GM21360 (cell line): ENCODE measurements around the gene MAGI2.
"Not testable (repeated sequence)": the region's sequence is repeated elsewhere in the genome, so short reads cannot be mapped to it uniquely, and the experiment has no call there.

Experiments used
- ATAC-seq: cut with Tn5 transposase; IDR thresholded peaks from one replicate; pipeline ENCODE4 v1.9.1; 2021; ENCODE audit warnings: mild to moderate bottlenecking, moderate library complexity; ENCODE audit not compliant: unreplicated experiment

The MAGI2 gene

DNA sequence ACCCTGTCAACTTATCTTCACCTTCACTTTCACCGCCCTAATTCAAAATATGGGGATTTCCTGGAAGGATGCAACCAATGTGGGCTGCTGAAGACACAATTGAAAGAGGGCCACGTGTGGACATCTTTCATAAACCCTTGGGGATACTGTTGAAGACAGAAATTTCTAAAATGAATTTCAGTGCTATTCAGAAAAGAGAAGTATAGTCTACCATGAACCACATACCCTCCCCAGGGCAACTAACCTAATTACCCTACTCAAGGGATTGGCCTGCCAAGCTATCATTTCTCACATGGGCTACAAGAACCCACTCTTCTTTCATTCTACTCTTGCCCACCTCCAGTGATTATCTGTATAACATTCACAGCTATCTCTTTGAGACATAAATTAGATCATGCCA lies 1428.9 kb downstream of the MAGI2 start:
- no peak for ATAC-seq

DNA sequence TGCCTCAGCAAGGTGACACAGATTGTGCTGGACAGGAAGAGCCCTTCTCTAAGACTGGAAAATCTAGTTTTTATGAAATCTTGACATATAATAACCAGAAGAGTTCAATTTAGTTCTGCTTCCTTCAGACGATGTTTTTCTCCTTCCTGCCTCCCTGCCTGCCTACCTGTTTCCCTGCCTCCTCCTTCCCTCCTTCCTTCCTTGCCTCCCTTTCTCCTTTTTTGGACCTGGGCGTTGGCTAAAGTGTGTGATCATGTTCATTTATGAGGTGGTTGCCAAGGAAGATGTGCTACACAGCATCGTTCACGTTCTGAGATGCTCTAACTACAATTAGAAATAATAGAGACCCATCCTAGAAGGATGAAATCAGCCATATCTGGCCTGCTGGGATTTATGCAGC lies 1430.3 kb downstream of the MAGI2 start:
- ATAC-seq, result no peak

DNA sequence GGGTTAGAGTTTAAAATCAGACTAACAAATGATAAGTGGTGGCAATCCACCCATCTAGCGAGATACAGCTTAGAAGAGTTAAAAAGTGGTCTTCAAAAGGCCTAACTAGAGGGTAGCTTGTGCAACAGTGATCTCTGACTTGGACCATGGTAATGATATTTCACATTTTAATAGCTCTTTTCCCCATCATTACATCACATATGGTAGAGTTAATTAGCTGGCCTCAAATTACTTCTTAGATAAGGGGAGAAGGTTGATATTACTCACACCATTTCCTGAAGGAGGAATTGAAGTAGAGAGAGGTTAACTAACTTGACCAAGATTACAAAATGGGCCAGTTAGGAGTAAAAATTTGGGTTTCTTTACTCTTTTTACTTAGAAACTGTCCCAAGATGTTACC lies 1431.3 kb downstream of the MAGI2 start:
- no peak for ATAC-seq

DNA sequence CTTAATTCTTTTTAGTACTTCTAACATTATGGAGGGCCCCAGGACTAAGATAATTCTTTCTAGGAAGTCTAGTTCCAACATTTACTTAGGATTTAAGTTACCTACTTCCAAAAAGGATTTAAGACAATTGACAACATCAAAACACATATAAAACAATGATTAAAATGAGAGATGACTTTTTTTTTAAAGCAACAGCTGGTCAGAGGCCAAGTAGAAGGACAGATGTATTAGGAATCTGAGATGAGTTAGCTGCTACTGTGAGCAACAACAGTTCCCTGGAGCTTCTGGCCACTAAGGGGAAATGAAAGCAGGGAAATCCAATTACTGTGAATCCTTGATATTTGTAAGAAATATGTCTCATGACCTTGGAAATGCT lies 1432.6 kb downstream of the MAGI2 start:
- no peak for ATAC-seq

DNA sequence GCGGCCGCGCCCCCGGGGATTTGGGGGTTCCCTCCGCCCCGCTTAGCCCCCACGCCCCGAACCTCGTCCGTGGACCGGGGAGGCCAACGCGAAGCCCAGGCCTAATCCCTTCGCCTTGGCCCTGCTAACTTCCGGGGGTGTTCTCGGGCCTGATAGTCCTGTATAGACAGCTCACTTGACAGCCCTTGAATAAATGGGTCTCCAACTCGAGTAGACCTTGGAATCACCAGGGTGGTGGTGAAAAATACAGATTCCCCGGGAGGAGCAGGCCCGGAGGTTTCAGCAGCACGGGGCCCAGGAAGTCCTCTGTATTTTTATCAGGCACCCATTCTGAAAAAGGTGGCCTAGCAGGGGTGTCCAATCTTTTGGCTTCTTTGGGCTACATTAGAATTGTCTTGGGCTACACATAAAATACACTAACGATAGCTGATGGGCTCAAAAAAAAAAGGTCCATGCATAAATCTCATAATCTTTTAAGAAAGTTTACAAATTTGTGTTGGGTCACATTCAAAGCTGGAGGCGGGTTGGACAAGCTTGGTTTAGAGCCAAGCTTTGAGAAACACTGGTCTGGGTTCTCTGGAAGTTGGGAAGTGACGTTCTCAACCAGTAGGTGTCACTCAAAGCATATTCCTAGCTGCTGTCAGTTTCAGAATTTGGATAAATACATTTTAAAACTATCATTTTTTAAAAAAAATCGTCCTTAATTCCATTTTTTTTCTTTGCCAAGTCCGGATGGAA lies 1433.2 kb downstream of the MAGI2 start:
- ATAC-seq, result peak; percentile 43

DNA sequence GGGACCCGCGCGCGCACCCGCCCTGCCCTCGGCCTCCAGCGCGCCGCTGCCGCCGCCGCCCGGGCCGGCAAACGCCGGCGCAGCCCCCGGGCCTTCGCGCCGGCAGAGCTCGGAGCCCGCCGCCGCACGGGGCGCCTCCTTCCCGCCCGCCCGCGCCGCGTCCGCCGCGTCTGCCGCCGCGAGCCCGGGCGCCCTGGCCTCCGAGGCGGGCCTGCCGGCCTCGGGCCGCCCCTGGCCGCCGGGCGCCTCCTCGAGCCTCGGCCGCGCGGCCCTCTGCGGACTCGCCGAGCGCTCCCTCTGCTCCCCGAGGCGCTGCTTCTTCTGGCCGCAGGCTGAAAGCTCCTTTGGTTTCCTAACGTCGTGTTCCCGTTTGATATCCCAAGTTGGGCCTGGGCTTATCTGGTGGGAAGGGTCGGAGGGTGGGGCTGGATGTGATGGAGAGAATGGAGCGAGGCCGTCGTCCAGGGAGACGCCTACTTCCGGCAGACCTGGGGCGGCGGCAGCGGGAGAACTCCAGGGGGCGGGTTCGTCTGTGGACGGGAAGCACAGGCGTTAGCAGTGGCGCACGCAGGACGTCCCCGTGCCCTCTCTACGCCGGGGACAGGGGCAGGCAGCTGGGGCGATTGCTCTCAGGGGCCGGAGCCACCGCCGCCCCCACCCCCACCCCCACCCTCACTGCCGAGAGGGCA lies 1433.9 kb downstream of the MAGI2 start:
- peak; percentile 86 for ATAC-seq

DNA sequence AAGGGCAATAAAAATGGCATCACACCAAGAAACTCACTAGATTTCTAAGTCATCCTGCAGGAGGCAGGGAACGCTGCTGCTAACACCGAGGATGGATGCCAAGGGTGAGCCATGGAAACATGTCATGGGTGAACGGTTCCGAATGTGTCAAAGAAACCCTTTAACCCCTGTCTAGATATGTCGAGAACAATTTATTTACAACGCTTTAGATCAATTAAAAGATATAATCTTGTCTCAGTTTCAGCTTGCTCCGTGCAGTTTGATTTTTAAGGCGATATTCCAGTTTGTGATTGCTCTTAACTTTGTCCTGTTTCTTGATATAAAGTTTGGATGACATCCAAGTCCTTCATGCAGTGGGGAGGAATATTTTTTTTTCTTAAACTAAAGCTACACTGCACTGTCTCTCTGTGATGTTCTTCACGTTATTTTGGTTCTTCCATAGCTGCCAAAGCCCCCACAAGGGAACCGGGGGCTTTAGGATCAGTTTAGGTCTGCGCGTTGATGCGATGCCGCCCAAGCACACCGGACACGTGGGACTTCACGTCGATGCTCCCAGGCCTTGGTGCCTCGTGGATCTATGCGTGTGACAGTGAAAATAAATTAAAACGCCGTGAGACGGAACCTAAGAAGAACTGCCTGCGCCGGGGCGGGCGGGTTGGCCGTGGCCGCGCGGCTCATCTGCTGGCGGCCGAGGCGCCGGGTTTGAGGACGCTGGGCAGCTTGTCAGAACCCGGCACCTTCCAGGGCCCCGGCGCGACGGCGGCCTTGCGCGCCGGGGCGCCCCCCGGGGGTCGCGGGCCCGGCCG lies 1434.6 kb downstream of the MAGI2 start:
- no peak for ATAC-seq

DNA sequence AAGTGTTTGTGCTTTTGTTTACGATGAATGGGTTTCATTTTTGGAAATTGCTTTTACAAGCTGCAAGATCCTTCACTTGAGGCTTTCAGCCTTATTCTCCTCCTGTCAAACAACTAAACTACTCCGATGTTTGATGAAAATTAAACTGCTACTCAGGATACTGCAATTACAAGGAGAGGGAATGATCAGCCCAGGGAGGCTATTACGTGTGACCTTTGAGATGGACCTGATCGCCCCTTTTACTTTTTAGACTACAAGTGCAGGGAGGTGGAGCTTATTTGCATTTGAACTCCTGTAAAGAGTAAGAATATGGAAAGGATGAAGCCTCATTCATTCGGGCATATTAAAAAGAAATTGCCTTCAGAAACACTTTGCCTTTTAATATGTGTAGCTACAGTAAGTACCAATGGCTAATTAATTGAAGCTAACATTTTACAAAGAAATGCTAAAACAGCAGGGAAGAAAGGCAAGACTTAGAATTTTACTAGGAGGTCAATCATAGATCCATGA lies 1435.8 kb downstream of the MAGI2 start:
- ATAC-seq, result no peak

DNA sequence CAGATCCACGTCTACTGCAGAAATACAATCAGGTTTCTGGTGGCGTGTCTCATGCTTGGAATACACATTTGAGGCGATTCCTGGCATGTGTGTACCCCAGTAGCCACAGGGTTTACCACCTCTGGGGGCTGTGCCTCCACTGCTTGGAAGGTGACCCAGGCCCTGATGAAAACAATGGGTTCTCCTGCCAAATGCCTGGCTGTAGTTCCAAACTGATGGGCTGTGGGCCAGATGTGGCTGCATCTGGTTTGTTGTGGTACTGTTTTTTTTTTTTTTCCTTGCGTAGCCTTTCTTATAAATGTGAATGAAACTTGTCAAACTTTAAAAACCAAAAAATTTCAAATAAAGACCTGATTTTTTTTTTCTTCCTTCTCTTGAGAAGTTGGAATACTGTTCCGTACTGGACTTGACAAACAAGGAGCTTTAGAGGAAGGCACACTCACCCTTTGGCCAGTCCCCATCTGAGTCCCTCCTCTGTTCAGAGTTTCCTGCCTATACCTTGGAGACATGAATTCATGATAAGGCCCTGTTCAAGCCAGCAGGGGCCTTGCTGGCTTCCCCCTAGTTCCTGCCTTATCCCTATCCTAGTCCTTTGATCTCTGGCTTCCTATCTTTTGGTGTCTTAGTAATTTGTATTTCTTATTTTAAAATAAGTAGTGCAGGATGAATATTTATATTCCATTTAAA lies 1437.8 kb downstream of the MAGI2 start:
- ATAC-seq, result no peak

DNA sequence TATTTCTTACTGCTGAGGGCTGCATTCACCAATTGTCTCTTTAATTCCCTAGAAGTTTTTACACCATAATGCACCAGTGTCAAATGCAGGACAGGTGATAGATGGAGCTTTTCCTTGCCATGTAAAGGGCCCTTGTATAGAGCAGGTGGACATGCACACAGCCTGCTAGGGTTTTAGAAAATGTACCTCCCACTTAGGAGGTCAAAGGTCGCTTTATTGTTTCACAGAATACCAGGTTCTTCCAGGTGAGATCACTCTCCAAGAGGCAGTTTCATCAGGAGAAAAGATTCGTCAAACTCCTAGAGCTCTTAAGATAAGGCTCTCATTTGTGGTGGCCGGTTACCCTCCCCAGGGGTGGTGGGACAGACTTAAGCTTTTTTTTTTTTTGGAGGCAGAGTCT lies 1439.1 kb downstream of the MAGI2 start:
- no peak for ATAC-seq

DNA sequence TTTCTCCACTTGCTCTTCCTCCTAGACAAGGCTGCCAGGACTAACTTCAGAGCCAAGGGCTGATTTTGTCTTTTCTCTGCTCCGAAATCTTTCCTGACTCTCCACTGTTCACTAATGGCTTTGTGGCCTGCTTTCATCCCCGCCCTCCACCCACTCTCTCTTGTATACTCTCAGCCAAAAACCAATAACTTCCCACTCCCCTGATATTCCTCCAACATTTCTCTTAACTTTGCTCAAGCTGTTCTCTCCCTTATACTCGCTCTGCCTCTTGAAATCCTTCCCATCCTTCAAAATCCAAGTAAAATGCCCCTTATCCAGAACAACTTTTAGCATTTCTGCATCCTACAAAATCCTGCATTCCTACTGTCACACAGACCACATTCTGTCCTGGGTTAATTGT lies 1440.1 kb downstream of the MAGI2 start:
- no peak for ATAC-seq

DNA sequence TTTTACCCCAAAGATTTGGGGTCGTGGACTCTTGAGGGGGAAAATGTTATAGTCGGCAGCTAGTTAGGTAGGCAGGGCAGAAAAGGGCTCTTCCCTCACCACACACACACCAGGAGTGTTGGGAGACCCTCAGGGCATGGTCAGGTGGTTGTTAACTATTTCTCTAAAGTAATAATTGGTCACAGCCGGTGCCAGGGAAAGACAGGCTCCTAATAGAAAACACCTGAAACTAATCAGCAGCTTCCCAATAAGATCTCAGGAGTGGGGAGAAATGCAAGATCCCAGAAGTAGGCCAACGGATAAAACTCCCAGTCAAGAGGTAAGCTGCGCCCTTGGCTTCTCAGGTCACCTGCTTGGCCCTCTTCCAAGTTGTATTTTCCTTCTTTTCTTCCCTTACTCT lies 1441.8 kb downstream of the MAGI2 start:
- no peak for ATAC-seq

DNA sequence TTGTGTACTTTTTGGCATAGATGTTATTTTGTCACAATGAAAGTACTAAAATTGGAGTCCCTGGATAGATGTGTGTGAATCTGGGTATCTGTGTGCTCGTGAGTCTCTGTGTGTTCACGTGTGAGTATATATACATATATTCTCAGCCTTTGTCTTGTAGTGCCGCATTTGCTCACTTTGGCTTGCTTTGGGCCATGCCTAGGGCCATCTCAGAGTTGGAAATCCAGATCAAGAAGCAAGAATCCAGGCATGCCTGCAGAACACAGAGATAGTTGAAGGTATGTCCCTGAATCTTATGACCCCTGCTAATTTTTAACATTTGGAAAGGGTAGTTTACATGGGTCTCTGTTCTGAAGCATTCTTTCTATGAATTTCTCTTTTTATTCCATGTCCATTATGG lies 1446.2 kb downstream of the MAGI2 start:
- no peak for ATAC-seq

DNA sequence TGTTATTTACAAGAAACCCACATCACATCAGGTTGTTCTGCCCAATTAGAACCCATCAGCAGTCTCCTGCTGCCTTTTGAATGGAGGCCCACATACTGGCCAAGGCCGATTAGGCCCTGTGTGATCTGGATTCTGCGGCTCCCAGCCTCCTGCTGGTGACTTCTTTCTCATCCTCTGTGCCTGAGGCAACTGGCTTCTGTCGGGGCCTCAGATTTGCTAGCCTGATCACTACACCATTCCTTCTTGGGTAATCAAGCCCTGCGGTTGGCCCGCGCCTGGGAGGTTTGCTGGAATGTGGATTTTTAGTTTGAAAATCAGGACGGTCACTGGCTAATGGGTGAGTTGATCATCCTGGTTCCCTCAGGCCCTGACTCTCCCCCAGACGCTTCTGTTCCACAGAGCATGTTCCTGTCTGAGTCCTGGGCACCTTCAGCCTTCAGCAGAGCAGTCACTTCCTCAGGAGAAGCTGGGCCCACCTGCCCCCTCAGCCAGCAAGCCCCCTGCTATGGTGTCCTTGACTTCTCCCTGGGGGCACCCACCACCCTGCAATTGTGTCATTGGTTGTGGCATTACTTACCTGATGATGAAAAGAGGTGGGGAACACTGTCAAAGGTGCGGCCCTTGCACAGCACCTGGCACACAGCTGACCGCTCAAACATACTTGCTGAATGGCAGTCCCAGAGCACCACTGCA lies 1447.3 kb downstream of the MAGI2 start:
- no peak for ATAC-seq

DNA sequence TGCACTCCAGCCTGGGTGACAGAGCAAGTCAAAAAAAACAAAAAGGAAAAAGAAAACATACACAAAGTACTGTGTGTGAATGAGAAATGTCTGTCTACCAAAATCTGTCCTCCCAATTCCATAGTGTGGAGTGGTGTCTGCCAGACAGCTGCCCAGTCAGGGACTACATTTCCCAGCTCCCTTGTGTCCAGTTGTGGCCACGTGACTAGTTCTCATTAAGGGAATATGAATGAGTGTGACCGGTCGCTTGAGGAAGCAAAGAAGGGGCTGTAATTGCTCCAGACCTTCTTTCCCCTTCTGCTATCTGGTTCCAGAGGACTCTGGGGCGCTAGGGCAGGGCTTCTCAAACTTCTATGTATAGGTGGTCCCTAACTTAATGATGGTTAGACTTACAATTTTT lies 1450.8 kb downstream of the MAGI2 start:
- ATAC-seq, result no peak

DNA sequence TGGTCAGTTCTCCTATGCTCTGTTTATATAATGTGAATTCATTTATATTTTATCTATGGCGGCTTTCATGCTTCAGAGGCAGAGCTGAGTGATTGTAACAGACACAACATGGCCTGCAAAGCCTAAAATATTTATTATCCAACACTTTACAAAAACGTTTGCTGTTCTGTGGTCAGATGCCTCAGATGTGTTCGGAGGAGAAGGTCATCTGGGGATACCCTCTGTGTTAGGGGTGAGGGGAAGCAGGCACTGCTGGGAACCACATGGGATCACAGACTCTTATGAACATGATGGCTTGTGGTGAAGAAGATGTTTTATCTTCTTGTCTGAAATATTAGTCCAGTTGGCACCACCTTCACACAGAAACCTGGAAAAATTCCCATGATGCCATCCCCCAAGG lies 1451.4 kb downstream of the MAGI2 start:
- ATAC-seq, result no peak

DNA sequence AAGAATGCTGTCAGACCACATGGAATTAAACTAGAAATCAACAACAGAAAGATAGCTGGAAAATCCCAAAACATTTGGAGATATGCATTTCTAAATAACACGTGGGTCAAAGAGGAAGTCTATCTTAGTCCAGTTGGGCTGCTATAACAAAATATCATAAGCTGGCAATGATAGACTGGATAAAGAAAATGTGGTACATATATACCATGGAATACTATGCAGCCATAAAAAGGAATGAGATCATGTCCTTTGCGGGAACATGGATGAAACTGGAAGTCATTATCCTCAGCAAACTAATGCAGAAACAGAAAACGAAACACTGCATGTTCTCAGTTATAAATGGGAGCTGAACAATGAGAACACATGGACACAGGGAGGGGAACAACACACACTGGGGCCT lies 1454.3 kb downstream of the MAGI2 start:
- ATAC-seq, result not testable (repeated sequence)

DNA sequence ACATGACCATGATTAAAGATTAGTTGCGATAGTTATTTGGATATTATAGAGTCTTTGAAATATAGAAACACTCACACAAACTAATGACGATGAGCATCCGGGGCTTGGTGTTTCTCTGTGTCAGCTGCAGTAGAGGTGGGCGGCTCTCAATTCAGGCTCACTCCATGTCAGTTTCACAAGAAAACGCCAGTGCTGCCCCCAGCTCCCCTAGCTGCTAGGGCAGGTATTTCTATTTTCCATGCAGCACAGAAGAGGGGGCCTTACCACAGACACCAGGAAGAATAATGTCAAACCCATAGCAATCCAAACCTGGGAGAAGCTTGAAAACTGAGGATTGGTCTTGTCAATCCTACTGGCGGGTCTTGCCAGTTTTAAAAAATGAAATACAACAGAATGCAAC lies 1457.8 kb downstream of the MAGI2 start:
- no peak for ATAC-seq

DNA sequence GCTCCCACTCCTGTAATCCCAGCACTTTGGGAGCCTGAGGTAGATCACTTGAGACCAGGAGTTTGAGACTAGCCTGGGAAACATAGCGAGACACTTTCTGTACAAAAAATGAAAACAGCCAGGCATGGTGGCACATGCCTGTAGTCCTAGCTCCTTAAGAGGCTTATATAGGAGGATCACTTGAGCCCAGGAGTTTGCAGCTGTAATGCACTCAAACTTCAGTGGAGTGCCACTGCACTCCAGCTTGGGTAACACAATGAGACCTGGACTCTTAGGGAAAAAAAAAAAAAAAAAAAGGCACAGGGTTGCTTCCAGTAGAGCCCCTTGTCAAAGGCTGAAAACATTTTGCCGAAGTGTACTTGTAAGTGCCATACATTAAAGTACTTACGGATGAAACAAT lies 1459.6 kb downstream of the MAGI2 start:
- ATAC-seq, result no peak

DNA sequence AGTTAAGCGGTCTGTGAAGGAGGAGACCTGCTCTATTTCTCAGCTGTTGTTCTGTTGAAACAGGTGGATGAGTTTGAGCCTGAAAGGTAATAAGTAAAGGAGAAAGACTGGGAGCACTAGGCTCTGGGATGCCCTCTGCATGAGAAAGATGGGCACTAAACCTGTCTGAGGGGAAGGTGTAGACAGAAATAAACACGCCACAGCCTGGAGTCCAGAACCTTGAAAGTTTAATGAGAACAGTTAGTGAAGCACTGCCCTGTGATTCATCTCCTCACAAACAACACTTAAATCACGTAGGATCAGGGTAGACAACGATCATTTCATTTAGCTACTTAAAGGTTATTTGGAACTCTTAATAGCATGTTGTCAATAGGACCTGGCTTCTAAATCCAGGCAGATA lies 1461.8 kb downstream of the MAGI2 start:
- ATAC-seq, result no peak
